GM12878 (cell line): ENCODE results near the gene SSNA1.

Source experiments
- CHD2 ChIP-seq: IDR thresholded peaks from 2 replicates; pipeline ENCODE4 v1.6.1; 2011; ENCODE audit warnings: low read depth, low read length, improper control_type of control experiment, borderline replicate concordance
- CTCF ChIP-seq, 3 experiments: IDR thresholded peaks in 2 of 3; conservative IDR thresholded peaks in 1 of 3; 2 replicates each; pipeline ENCODE4 v1.5.1; 2011; ENCODE audit warnings: low read depth in 3 of 3, low read length in 3 of 3, mild to moderate bottlenecking in 3 of 3, control low read depth in 2 of 3, moderate library complexity in 2 of 3, inconsistent platforms in 1 of 3, mixed read lengths in 1 of 3; ENCODE audit not compliant: control insufficient read depth in 2 of 3, insufficient read depth in 1 of 3; ENCODE audit errors: extremely low read depth in 1 of 3
- EP300 ChIP-seq, 2 experiments: fragments of 150-350 bp in 1 of 2; IDR thresholded peaks; 2 replicates each; pipeline ENCODE4 v1.6.1; 2011 to 2012; ENCODE audit warnings: low read depth in 2 of 2, low read length in 2 of 2, borderline replicate concordance in 1 of 2, improper control_type of control experiment in 1 of 2, inconsistent platforms in 1 of 2; ENCODE audit not compliant: control insufficient read depth in 1 of 2
- ETV6 ChIP-seq, 2 experiments: fragments of 450-650 bp in 1 of 2; IDR thresholded peaks in 1 of 2; conservative IDR thresholded peaks in 1 of 2; 2 replicates each; pipeline ENCODE4 v1.6.1; 2014; ENCODE audit warnings: antibody characterized with exemption in 1 of 2, borderline replicate concordance in 1 of 2, low read depth in 1 of 2, mild to moderate bottlenecking in 1 of 2, moderate library complexity in 1 of 2
- FOS ChIP-seq: IDR thresholded peaks from 3 replicates; pipeline ENCODE4 v1.6.1; 2011; ENCODE audit warnings: borderline replicate concordance; ENCODE audit not compliant: insufficient read length; ENCODE audit errors: extremely low read depth
- NFIC ChIP-seq: IDR thresholded peaks from 2 replicates; pipeline ENCODE4 v1.6.1; 2012; ENCODE audit warnings: low read depth, mild to moderate bottlenecking, inconsistent platforms, low read length, moderate library complexity
- NR2C1 ChIP-seq: fragments of 450-650 bp; IDR thresholded peaks from 2 replicates; pipeline ENCODE4 v1.6.1; 2017; ENCODE audit warnings: antibody characterized with exemption, mild to moderate bottlenecking, moderate library complexity
- NRF1 ChIP-seq: conservative IDR thresholded peaks from 2 replicates; pipeline ENCODE4 v1.6.1; 2011; ENCODE audit warnings: mild to moderate bottlenecking, low read depth, low read length, improper control_type of control experiment
- RAD21 ChIP-seq: IDR thresholded peaks from 2 replicates; pipeline ENCODE4 v1.6.1; 2011; ENCODE audit warnings: mild to moderate bottlenecking, low read depth, low read length, moderate library complexity; ENCODE audit not compliant: insufficient read depth
- SMAD1 ChIP-seq: fragments of 450-650 bp; IDR thresholded peaks from 2 replicates; pipeline ENCODE4 v1.6.1; 2018; ENCODE audit warnings: mild to moderate bottlenecking, low read depth; ENCODE audit not compliant: partially characterized antibody
- ZNF384 ChIP-seq: IDR thresholded peaks from 2 replicates; pipeline ENCODE4 v1.6.1; 2012; ENCODE audit warnings: low read depth, mild to moderate bottlenecking, low read length, improper control_type of control experiment, borderline replicate concordance
- ZSCAN29 ChIP-seq: fragments of 450-650 bp; IDR thresholded peaks from 2 replicates; pipeline ENCODE4 v1.6.1; 2017; ENCODE audit warnings: mild to moderate bottlenecking, moderate library complexity

GRCh38 chr9:137221095-137221505, 32.6 kb downstream of the SSNA1 start:
- TF ChIP-seq ZSCAN29 (no peak), ETV6 (conservative IDR thresholded peaks at IDR 0.05 in 1 of 2, IDR thresholded peaks at IDR 0.05 in 1 of 2; ENCODE audit: borderline replicate concordance in 1 of 2, low read depth in 1 of 2) (no peak), ZNF384 (no peak), CTCF (IDR thresholded peaks at IDR 0.05 in 2 of 3, conservative IDR thresholded peaks at IDR 0.05 in 1 of 3; ENCODE audit: control insufficient read depth in 2 of 3, extremely low read depth in 1 of 3, insufficient read depth in 1 of 3, low read depth in 3 of 3, low read length in 3 of 3) (no peak), RAD21 (no peak), SMAD1 (no peak), NR2C1 (no peak), FOS (no peak), NFIC (no peak), NRF1 (no peak), EP300 (IDR thresholded peaks at IDR 0.05; ENCODE audit: borderline replicate concordance in 1 of 2, control insufficient read depth in 1 of 2, low read depth in 2 of 2, low read length in 2 of 2) (no peak), CHD2 (no peak)
